ENCODE measurements around the gene OLFML3.

DNA sequence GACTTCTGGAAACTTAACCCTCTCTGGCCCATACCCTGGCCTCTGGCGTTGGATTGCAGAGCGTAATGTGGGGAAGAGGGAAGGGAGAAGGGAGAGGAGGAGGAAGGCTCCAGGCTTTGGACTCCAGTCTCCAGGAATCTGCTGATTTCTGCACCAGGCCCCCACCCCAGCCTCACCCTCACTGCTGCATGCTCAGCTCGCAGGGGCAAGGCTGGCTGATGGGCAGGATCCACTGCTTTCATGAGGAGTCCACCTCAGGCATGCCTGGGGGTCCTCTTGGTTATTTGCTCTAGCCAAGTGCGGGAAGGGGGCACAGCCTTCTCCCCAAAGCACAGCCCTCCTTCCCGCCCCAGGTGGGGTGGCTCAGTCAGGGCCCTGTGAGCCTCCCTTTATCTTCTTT is 3.7 kb downstream of the OLFML3 start:
- TF ChIP-seq, protein P1, sequence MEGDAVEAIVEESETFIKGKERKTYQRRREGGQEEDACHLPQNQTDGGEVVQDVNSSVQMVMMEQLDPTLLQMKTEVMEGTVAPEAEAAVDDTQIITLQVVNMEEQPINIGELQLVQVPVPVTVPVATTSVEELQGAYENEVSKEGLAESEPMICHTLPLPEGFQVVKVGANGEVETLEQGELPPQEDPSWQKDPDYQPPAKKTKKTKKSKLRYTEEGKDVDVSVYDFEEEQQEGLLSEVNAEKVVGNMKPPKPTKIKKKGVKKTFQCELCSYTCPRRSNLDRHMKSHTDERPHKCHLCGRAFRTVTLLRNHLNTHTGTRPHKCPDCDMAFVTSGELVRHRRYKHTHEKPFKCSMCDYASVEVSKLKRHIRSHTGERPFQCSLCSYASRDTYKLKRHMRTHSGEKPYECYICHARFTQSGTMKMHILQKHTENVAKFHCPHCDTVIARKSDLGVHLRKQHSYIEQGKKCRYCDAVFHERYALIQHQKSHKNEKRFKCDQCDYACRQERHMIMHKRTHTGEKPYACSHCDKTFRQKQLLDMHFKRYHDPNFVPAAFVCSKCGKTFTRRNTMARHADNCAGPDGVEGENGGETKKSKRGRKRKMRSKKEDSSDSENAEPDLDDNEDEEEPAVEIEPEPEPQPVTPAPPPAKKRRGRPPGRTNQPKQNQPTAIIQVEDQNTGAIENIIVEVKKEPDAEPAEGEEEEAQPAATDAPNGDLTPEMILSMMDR (IDR thresholded peaks at IDR 0.05): no peak
- no peak for TF ChIP-seq POLR2A (IDR thresholded peaks at IDR 0.05)

All from right lobe of liver (tissue), 4 donors.